Type B pancreatic cell (in vitro differentiated cells): ENCODE measurements around the gene TBX6. TPM values are rescaled to one million over a fixed set of nuclear protein-coding genes. Genes with fewer than 3 reads are reported as not detected.

ENCODE experiments used
- DNase-seq: peaks from one replicate; pipeline ENCODE4 v3.0.0; 2021; ENCODE audit warnings: mixed read lengths; ENCODE audit not compliant: unreplicated experiment; ENCODE audit errors: extremely low spot score
- H3K27ac Mint-ChIP-seq: 2 replicates; pipeline ENCODE4 v1.8.0; 2021; ENCODE audit warnings: mild to moderate bottlenecking, mixed read lengths
- H3K27me3 Mint-ChIP-seq: 2 replicates; pipeline ENCODE4 v1.8.0; 2021; ENCODE audit warnings: mixed read lengths
- H3K36me3 Mint-ChIP-seq: 2 replicates; pipeline ENCODE4 v1.8.0; 2021; ENCODE audit warnings: mixed read lengths
- H3K4me1 Mint-ChIP-seq: one replicate; pipeline ENCODE4 v1.8.0; 2021; ENCODE audit warnings: mixed read lengths; ENCODE audit not compliant: unreplicated experiment
- H3K4me3 Mint-ChIP-seq: 2 replicates; pipeline ENCODE4 v1.8.0; 2021; ENCODE audit warnings: mild to moderate bottlenecking, mixed read lengths
- H3K9me3 Mint-ChIP-seq: 2 replicates; pipeline ENCODE4 v1.8.0; 2021; ENCODE audit warnings: mixed read lengths
- CTCF ChIP-seq: fragments of 200-600 bp; sonication (generic); conservative IDR thresholded peaks from 2 replicates; pipeline ENCODE4 v1.5.0; 2021; ENCODE audit warnings: antibody characterized with exemption, mild to moderate bottlenecking
- total RNA-seq: library from RNA; stranded (reverse); gene quantifications from 2 replicates; pipeline ENCODE4 v1.2.1, GENCODE V29; 2021; ENCODE audit warnings: low replicate concordance

TBX6 gene
- total RNA-seq, 1 donor from 2014 or later, result 1.6 TPM

- no peak overlapping the region for H3K27ac Mint-ChIP-seq
- H3K9me3 Mint-ChIP-seq, result no peaks in the 10 kb centered on the region
Observed at GRCh38 chr16:30085247-30085646, 6.5 kb downstream of the TBX6 start.

GRCh38 chr16:30084816-30085159 lies 6.9 kb downstream of the TBX6 start:
- Mint-ChIP-seq H3K4me1 (peaks cover 12% of the 10 kb centered on the region), H3K36me3 (peaks cover 14% of the 10 kb centered on the region), H3K4me3 (no peak overlapping the region), H3K27me3 (no peaks in the 10 kb centered on the region), H3K27ac (no peak overlapping the region), H3K9me3 (no peaks in the 10 kb centered on the region)
- no peak for TF ChIP-seq CTCF
- no peak for DNase-seq

More at GRCh38 chr16:30085247-30085646, 6.5 kb downstream of the TBX6 start:
- Mint-ChIP-seq H3K36me3 (peaks cover 14% of the 10 kb centered on the region), H3K27me3 (no peaks in the 10 kb centered on the region), H3K4me1 (peaks cover 17% of the 10 kb centered on the region), H3K4me3 (no peak overlapping the region)
- no peak for DNase-seq
- no peak for TF ChIP-seq CTCF

GRCh38 chr16:30084096-30084815 lies 7.5 kb downstream of the TBX6 start:
- Mint-ChIP-seq H3K4me3 (no peak overlapping the region), H3K9me3 (no peaks in the 10 kb centered on the region), H3K27ac (no peak overlapping the region), H3K4me1 (peaks cover 9% of the 10 kb centered on the region), H3K36me3 (peaks cover 14% of the 10 kb centered on the region), H3K27me3 (no peaks in the 10 kb centered on the region)
- no peak for TF ChIP-seq CTCF
- DNase-seq, result no peak

GRCh38 chr16:30083216-30084055 lies 8.3 kb downstream of the TBX6 start:
- peaks cover 14% of the 10 kb centered on the region for H3K36me3 Mint-ChIP-seq
- H3K4me3 Mint-ChIP-seq, result no peak overlapping the region
- DNase-seq, result no peak
- H3K27ac Mint-ChIP-seq, result no peak overlapping the region
- H3K4me1 Mint-ChIP-seq, result peaks cover 4% of the 10 kb centered on the region
- TF ChIP-seq CTCF, result no peak
- H3K9me3 Mint-ChIP-seq, result no peaks in the 10 kb centered on the region
- H3K27me3 Mint-ChIP-seq, result no peaks in the 10 kb centered on the region

GRCh38 chr16:30082545-30083090 lies 9.1 kb downstream of the TBX6 start:
- Mint-ChIP-seq H3K36me3 (peaks cover 11% of the 10 kb centered on the region), H3K9me3 (no peaks in the 10 kb centered on the region), H3K27me3 (no peaks in the 10 kb centered on the region), H3K27ac (peak overlapping the region; percentile 29), H3K4me1 (peaks cover 6% of the 10 kb centered on the region), H3K4me3 (no peak overlapping the region)
- TF ChIP-seq CTCF, result peak; percentile 19
- DNase-seq, result no peak
